Breast epithelium (tissue), 3 donors: Measurements from ENCODE around the gene KIF26B.

ENCODE experiments used
- POLR2A ChIP-seq: fragments of 450-650 bp; IDR thresholded peaks from one replicate; pipeline ENCODE4 v1.6.1; 2016; ENCODE audit warnings: antibody characterized with exemption, mild to moderate bottlenecking, moderate library complexity
- POLR2AphosphoS5 ChIP-seq, 3 donors: sonication (generic); formaldehyde crosslinking; IDR thresholded peaks; one replicate each; pipeline ENCODE4 v1.6.1; 2017; ENCODE audit warnings: antibody characterized with exemption in 3 of 3
- TF ChIP-seq, protein P1 (sequence below), 3 donors: fragments of 450-650 bp; IDR thresholded peaks; one replicate each; pipeline ENCODE4 v1.5.1; 2016 to 2017; ENCODE audit warnings: antibody characterized with exemption in 3 of 3, mild to moderate bottlenecking in 3 of 3, moderate library complexity in 3 of 3

DNA sequence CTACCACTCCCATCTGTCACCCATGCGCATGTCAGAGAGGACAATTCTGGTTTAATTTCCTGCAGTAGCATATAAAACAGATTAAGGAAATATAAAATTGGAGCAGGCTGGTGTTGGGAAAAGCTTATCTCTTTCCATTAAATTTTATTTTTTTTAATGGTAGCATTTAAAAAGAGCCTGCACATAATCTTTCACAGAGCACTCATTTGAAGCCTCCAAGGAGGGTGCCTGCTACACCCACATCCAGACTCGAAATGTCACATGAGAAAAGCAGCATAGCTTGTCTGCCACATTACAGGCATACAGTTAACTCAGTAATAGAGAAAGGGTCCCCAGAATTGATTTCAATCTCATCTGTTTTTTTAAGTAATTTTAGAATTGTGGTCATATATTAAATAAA lies 599.0 kb downstream of the KIF26B start:
- TF ChIP-seq, protein P1, sequence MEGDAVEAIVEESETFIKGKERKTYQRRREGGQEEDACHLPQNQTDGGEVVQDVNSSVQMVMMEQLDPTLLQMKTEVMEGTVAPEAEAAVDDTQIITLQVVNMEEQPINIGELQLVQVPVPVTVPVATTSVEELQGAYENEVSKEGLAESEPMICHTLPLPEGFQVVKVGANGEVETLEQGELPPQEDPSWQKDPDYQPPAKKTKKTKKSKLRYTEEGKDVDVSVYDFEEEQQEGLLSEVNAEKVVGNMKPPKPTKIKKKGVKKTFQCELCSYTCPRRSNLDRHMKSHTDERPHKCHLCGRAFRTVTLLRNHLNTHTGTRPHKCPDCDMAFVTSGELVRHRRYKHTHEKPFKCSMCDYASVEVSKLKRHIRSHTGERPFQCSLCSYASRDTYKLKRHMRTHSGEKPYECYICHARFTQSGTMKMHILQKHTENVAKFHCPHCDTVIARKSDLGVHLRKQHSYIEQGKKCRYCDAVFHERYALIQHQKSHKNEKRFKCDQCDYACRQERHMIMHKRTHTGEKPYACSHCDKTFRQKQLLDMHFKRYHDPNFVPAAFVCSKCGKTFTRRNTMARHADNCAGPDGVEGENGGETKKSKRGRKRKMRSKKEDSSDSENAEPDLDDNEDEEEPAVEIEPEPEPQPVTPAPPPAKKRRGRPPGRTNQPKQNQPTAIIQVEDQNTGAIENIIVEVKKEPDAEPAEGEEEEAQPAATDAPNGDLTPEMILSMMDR (IDR thresholded peaks at IDR 0.05) = no peak
- TF ChIP-seq POLR2AphosphoS5 (IDR thresholded peaks at IDR 0.05) (no peak), POLR2A (no peak)
